Measurements from ENCODE around the gene ARFRP1. TPM values are rescaled to one million over a fixed set of nuclear protein-coding genes. Genes with fewer than 3 reads are reported as not detected.
A peak's percentile ranks its signal among the peaks of the same experiment; 100 is the strongest.

The ARFRP1 gene
- total and polyA plus RNA-seq, 12 donors = 18.8 to 75.9 (median 42.2) TPM

- H3K4me1 ChIP-seq (replicated peaks in 1 of 2) = peaks cover 27 to 36% of the 10 kb centered on the region in 2 donors
- intact Hi-C loops (cut with DNase I) = no loop called here
- peak overlapping the region in 1 of 4 donors; percentile 89 for H3K4me3 ChIP-seq
- no peaks in the 10 kb centered on the region for H3K36me3 ChIP-seq (replicated peaks in 1 of 2)
- TF ChIP-seq CTCF (IDR thresholded peaks at IDR 0.05) = no peak
- TF ChIP-seq POLR2A (IDR thresholded peaks at IDR 0.05) = no peak
- no peaks in the 10 kb centered on the region for H3K9me3 ChIP-seq (replicated peaks in 1 of 3)
- 42 to 52% (median 46%) methylated on average over 13 to 15 of the region's 15 CpGs for WGBS, 4 donors
- DNase-seq = no peak
- H3K27ac ChIP-seq = peak overlapping the region in 3 of 5 donors; percentile 52 to 84 (median 77)
- no peaks in the 10 kb centered on the region for H3K27me3 ChIP-seq
Measured at GRCh38 chr20:63653974-63654668, 53.7 kb downstream of the ARFRP1 start.

- Histone ChIP-seq H3K4me3 (peak within 1 kb of the TSS in 2 of 4 donors; percentile 29 to 89), H3K27ac (peak within 1 kb of the TSS in 3 of 5 donors; percentile 52 to 84 (median 77)), H3K4me1 (replicated peaks in 1 of 2) (peaks cover 23 to 33% of the 10 kb centered on the region in 2 donors), H3K9me3 (replicated peaks in 1 of 3) (no peaks in the 10 kb centered on the region), H3K27me3 (no peaks in the 10 kb centered on the region), H3K36me3 (replicated peaks in 1 of 2) (no peaks in the 10 kb centered on the region)
- TF ChIP-seq POLR2A (IDR thresholded peaks at IDR 0.05) (peak; percentile 62 to 77), CTCF (IDR thresholded peaks at IDR 0.05) (no peak)
- peak; percentile 93 to 97 (median 95) for DNase-seq
- WGBS, 4 donors = 1 to 2% (median 1%) methylated on average over 13 to 72 of the region's 73 CpGs
- intact Hi-C loops (cut with DNase I) = no loop called here
Measured at GRCh38 chr20:63653041-63653973, 54.5 kb downstream of the ARFRP1 start, which contains the start of gene STMN3. STMN3 (minus strand) TSS chr20:63653424; CDS start chr20:63653345, 79 bp downstream.

- Histone ChIP-seq H3K27me3 (no peaks in the 10 kb centered on the region), H3K36me3 (replicated peaks in 1 of 2) (no peaks in the 10 kb centered on the region), H3K9me3 (replicated peaks in 1 of 3) (no peaks in the 10 kb centered on the region), H3K4me3 (peak overlapping the region in 2 of 4 donors; percentile 29 to 89), H3K4me1 (replicated peaks in 1 of 2) (peaks cover 17 to 28% of the 10 kb centered on the region in 2 donors), H3K27ac (peak overlapping the region in 3 of 5 donors; percentile 32 to 77 (median 76))
- 0 to 2% (median 1%) methylated on average over 21 to 89 of the region's 91 CpGs for WGBS, 4 donors
- intact Hi-C loops (cut with DNase I) = no loop called here
- DNase-seq = peak in 4 of 7 donors; percentile 38 to 53 (median 46)
- no peak for TF ChIP-seq CTCF (IDR thresholded peaks at IDR 0.05)
- no peak for TF ChIP-seq POLR2A (IDR thresholded peaks at IDR 0.05)
Measured at GRCh38 chr20:63652192-63652980, 55.4 kb downstream of the ARFRP1 start.
